GM21723 (cell line): ENCODE data around the gene SUSD2.

Experiments
- ATAC-seq: cut with Tn5 transposase; IDR thresholded peaks from one replicate; pipeline ENCODE4 v1.9.1; 2021; ENCODE audit warnings: mild to moderate bottlenecking, moderate library complexity; ENCODE audit not compliant: unreplicated experiment

Gene SUSD2

GRCh38 chr22:24153353-24153752 lies 27.9 kb upstream of the SUSD2 start:
- ATAC-seq, result no peak

- no peak for ATAC-seq
Measured at GRCh38 chr22:24153959-24154358, 27.3 kb upstream of the SUSD2 start.

GRCh38 chr22:24154826-24155225 lies 26.5 kb upstream of the SUSD2 start:
- no peak for ATAC-seq

- ATAC-seq, result peak; percentile 21
Measured at GRCh38 chr22:24155627-24156140, 25.6 kb upstream of the SUSD2 start.

- peak; percentile 41 for ATAC-seq
Measured at GRCh38 chr22:24156141-24156912, 25.0 kb upstream of the SUSD2 start.

GRCh38 chr22:24156913-24157821 lies 24.1 kb upstream of the SUSD2 start:
- peak; percentile 78 for ATAC-seq

GRCh38 chr22:24157822-24158135 lies 23.5 kb upstream of the SUSD2 start:
- ATAC-seq, result no peak

GRCh38 chr22:24159650-24160049 lies 21.6 kb upstream of the SUSD2 start:
- ATAC-seq, result no peak

GRCh38 chr22:24160546-24160945 lies 20.7 kb upstream of the SUSD2 start:
- ATAC-seq, result no peak

- ATAC-seq, result no peak
Measured at GRCh38 chr22:24161485-24161884, 19.8 kb upstream of the SUSD2 start.

GRCh38 chr22:24161909-24162308 lies 19.4 kb upstream of the SUSD2 start:
- no peak for ATAC-seq

GRCh38 chr22:24162436-24162835 lies 18.9 kb upstream of the SUSD2 start:
- ATAC-seq, result no peak

GRCh38 chr22:24164243-24164642 lies 17.0 kb upstream of the SUSD2 start:
- no peak for ATAC-seq

GRCh38 chr22:24164940-24165339 lies 16.3 kb upstream of the SUSD2 start:
- no peak for ATAC-seq

GRCh38 chr22:24165673-24166072 lies 15.6 kb upstream of the SUSD2 start:
- no peak for ATAC-seq

- ATAC-seq, result no peak
Measured at GRCh38 chr22:24166811-24167210, 14.5 kb upstream of the SUSD2 start.

GRCh38 chr22:24169439-24170058 lies 11.7 kb upstream of the SUSD2 start:
- ATAC-seq, result no peak

- no peak for ATAC-seq
Measured at GRCh38 chr22:24170188-24170587, 11.1 kb upstream of the SUSD2 start.

- no peak for ATAC-seq
Measured at GRCh38 chr22:24170632-24171031, 10.7 kb upstream of the SUSD2 start.

- no peak for ATAC-seq
Measured at GRCh38 chr22:24171822-24172221, 9.5 kb upstream of the SUSD2 start.

GRCh38 chr22:24175160-24175808 lies 6.0 kb upstream of the SUSD2 start:
- no peak for ATAC-seq
